ENCODE results near the gene COLQ.
"Not testable (repeated sequence)": the region's sequence is repeated elsewhere in the genome, so short reads cannot be mapped to it uniquely, and the experiment has no call there.

COLQ gene

GRCh38 chr3:15486979-15487378, 34.5 kb downstream of the COLQ start:
- no peak for DNase-seq

GRCh38 chr3:15486020-15486419, 35.5 kb downstream of the COLQ start:
- DNase-seq, result no peak

- not testable (repeated sequence) for DNase-seq
Measured at GRCh38 chr3:15484551-15484950, 37.0 kb downstream of the COLQ start.

DNA sequence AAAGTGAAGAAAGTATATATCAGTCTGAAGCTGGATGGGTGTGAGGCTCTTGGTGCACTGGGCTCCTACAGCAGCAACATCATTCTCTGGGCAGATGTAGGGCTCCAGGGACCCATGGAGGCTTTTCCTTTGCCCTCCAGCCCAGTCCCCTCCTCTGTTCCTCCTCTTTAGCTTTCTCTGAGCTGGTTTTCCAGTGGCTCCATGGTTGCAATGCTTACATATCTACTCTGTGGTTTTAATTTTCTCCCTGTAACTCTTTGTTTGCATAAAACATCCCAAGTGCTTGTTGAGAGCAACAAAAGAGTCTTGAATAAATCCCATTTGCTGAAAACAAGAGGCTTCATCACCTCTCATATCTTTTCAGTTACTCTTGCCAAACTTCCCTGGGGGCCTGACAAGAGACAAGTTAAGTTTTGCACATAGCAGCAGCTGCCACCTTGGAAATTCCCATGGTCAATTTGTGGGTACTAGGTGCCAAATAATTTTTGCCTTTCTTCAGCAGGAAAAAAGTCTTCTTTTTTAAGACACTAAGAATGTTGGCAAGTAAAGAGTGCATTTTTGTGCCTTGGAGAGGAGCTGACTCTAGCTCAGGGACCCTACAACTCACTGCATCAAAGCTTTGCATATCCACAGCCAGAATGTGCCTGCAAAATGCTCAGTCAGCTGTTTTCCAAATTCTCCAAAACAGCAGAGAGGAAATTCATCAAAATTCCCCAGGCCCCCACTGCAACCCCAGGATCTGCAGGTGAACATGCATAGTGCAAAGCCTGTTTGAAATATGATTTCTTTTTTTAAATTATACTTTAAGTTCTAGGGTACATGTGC, 41.9 kb downstream of the COLQ start:
- no peak for DNase-seq

DNA sequence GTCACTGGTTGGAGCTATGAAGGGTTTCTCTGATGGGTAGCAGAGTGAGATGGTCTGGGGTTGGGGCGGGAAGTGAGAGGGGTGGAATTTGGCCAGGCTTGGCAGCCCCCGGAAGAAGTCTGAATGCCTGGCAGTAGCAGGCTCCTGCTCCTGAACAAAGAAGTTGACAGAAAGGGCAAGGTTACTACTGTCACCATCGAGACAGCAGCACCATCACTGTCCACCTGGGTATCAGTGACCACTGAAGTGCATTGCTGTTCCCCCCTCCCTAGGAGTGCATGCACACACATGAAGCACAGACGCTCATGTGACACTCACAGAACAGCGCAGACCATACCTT, 42.9 kb downstream of the COLQ start:
- DNase-seq, result no peak

- DNase-seq, result no peak
Measured at GRCh38 chr3:15477951-15478639, 43.4 kb downstream of the COLQ start.

DNA sequence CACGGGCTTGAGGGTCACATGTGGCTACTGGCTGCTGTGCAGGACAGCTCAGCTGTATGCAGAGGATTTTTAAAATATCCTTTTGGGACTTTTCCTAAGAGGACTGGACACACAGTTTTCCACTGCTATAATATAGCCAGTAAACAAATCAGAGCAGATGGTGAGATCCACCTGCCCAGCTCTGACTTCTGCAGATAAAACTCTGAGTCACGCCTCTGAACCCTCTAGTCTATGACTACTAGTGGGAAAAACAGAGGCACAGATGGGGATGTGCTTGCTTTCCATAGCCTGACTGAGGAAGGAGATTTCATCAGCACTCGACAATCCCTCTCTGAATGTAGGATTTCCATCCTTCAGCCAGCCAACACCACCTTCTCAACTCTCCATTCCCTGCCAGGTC, 45.1 kb downstream of the COLQ start:
- peak; percentile 35 for DNase-seq

- DNase-seq, result no peak
Measured at GRCh38 chr3:15475161-15475560, 46.3 kb downstream of the COLQ start.

- DNase-seq, result no peak
Measured at GRCh38 chr3:15471861-15472260, 49.6 kb downstream of the COLQ start.

- DNase-seq, result no peak
Measured at GRCh38 chr3:15470849-15471248, 50.7 kb downstream of the COLQ start.

DNA sequence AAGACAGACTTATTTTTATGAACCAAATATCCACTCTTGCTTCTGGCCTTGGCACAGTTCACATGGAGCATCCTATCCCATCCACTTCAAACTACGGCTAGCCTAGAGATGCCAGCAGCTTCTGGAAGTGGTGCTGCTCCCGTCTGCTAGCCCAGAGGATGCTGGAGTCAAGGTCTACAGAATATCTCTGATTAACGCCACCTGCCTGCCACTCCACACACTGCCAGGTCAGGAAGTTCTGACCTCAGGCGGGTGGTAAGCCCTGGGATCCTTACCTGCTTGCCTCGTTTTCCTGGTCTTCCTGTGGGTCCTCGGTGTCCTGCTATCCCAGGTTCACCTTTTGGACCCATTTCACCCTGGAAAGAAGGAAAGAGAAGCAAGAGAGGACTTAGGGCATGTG, 51.2 kb downstream of the COLQ start:
- DNase-seq, result no peak

GRCh38 chr3:15467227-15468181, 54.0 kb downstream of the COLQ start:
- peak; percentile 21 for DNase-seq

- no peak for DNase-seq
Measured at GRCh38 chr3:15465876-15466585, 55.5 kb downstream of the COLQ start.

DNA sequence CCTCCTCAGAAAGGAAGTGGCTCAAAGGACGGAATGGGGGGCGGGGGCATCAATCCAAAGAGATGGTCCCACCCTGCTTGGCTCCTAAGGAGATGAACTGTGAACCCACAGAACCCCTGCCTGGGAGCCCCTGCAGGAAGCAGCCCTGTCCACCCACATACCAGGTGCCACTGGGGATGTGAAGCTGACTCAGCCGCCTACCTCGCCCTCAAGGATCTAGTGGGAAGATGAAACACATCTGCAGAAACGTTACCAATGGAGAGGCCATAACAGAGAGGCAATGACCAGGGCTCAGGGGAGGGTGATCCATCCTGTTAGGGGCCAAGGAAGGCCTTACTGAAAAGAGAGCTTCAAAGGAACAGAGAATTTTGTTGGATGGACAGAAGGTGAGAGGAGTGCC, 59.1 kb downstream of the COLQ start:
- no peak for DNase-seq

- peak; percentile 69 for DNase-seq
Measured at GRCh38 chr3:15460891-15461531, 60.5 kb downstream of the COLQ start.

- DNase-seq, result no peak
Measured at GRCh38 chr3:15458212-15458780, 63.2 kb downstream of the COLQ start.

DNA sequence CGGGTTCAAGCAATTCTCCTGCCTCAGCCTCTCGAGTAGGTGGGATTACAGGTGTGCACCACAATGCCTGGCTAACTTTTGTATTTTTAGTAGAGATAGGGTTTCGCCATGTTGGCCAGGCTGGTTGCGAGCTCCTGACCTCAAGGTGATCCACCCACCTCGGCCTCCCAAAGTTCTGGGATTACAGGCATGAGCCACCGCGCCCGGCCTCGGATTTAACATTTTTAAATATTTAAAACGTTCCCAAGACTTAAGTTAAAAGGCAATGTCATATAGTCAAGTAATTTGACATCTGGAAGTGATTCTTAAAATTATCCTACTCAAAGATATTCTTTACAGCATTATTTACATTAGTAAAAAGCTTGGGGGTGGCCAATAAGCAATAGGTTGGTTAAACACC, 64.6 kb downstream of the COLQ start:
- not testable (repeated sequence) for DNase-seq

GRCh38 chr3:15456321-15456720, 65.2 kb downstream of the COLQ start:
- DNase-seq, result no peak

GRCh38 chr3:15455756-15456155, 65.8 kb downstream of the COLQ start:
- DNase-seq, result no peak

- no peak for DNase-seq
Measured at GRCh38 chr3:15454965-15455364, 66.5 kb downstream of the COLQ start.

GRCh38 chr3:15453991-15454625, 67.4 kb downstream of the COLQ start:
- DNase-seq, result no peak

Measured in NCI-H1694 treated with DMSO at 0.1 percent for 48 hours (cell line).